Measurements from ENCODE around the gene TMPRSS4. TPM values are rescaled to one million over a fixed set of nuclear protein-coding genes. Genes with fewer than 3 reads are reported as not detected.

The TMPRSS4 gene
- total RNA-seq, 4 donors from 2014 or later: 224 to 423 (median 248) TPM

- intact Hi-C loops (cut with DNase I; ENCODE audit: low total_unique reads) (no loop called here), in situ Hi-C loops (cut with MboI; ENCODE audit: low pct_ligation_motif_present in 1 of 4, low pct_unique_long_range_greater_than_20kb in 1 of 4, low sequenced_read_pairs in 3 of 4) (loop anchor here (10.0 to 25.0 kb wide), 7 partner anchors 103 to 620 kb away; partner anchors contain the start of gene FXYD2 (in 1 of the 4))
- H3K4me1 ChIP-seq: peaks cover 0 to 3% (median 0%) of the 10 kb centered on the region in 4 donors
- DNase-seq: peak; percentile 5
- no peak for TF ChIP-seq POLR2A (IDR thresholded peaks at IDR 0.05)
- no peak for TF ChIP-seq EP300 (IDR thresholded peaks at IDR 0.05; ENCODE audit: low read depth)
- no peak for TF ChIP-seq POLR2AphosphoS5 (IDR thresholded peaks at IDR 0.05)
- no peak for TF ChIP-seq CTCF (IDR thresholded peaks at IDR 0.05)
- H3K4me3 ChIP-seq: no peak overlapping the region
- no peaks in the 10 kb centered on the region for H3K9me3 ChIP-seq
- H3K27ac ChIP-seq: no peak overlapping the region
- WGBS, 2 donors (ENCODE audit: low coverage in 1 of 2): 75 to 80% methylated on average over 7 to 14 of the region's 14 CpGs
- H3K27me3 ChIP-seq: no peaks in the 10 kb centered on the region
- H3K36me3 ChIP-seq: no peaks in the 10 kb centered on the region
Measured at GRCh38 chr11:118057251-118058145, 19.4 kb upstream of the TMPRSS4 start.

GRCh38 chr11:118058311-118059245 is 18.3 kb upstream of the TMPRSS4 start:
- Histone ChIP-seq H3K9me3 (no peaks in the 10 kb centered on the region), H3K27ac (no peak overlapping the region), H3K36me3 (no peaks in the 10 kb centered on the region), H3K27me3 (no peaks in the 10 kb centered on the region), H3K4me3 (no peak overlapping the region), H3K4me1 (no peaks in the 10 kb centered on the region)
- DNase-seq: peak; percentile 5
- no peak for TF ChIP-seq POLR2A (IDR thresholded peaks at IDR 0.05)
- TF ChIP-seq POLR2AphosphoS5 (IDR thresholded peaks at IDR 0.05): no peak
- no peak for TF ChIP-seq CTCF (IDR thresholded peaks at IDR 0.05)
- no peak for TF ChIP-seq EP300 (IDR thresholded peaks at IDR 0.05; ENCODE audit: low read depth)
- 75 to 77% methylated on average over 5 to 20 of the region's 20 CpGs for WGBS, 2 donors (ENCODE audit: low coverage in 1 of 2)
- intact Hi-C loops (cut with DNase I; ENCODE audit: low total_unique reads): no loop called here
- in situ Hi-C loops (cut with MboI; ENCODE audit: low pct_ligation_motif_present in 1 of 4, low pct_unique_long_range_greater_than_20kb in 1 of 4, low sequenced_read_pairs in 3 of 4): loop anchor here (10.0 to 25.0 kb wide), 7 partner anchors 104 to 621 kb away; partner anchors contain the start of gene FXYD2 (in 1 of the 4)

- intact Hi-C loops (cut with DNase I; ENCODE audit: low total_unique reads) (no loop called here), in situ Hi-C loops (cut with MboI; ENCODE audit: low pct_ligation_motif_present in 1 of 4, low pct_unique_long_range_greater_than_20kb in 1 of 4, low sequenced_read_pairs in 3 of 4) (loop anchor here (10.0 to 25.0 kb wide), 7 partner anchors 105 to 622 kb away; partner anchors contain the start of gene FXYD2 (in 1 of the 4))
- DNase-seq: peak; percentile 4
- WGBS, 2 donors (ENCODE audit: low coverage in 1 of 2): 84% methylated on average over 11 of the region's 11 CpGs; no CpG with 5 or more reads in 1 of the 2 donors
- Histone ChIP-seq H3K4me3 (no peak overlapping the region), H3K9me3 (no peaks in the 10 kb centered on the region), H3K27ac (no peak overlapping the region), H3K4me1 (no peaks in the 10 kb centered on the region), H3K27me3 (no peaks in the 10 kb centered on the region), H3K36me3 (no peaks in the 10 kb centered on the region)
- no peak for TF ChIP-seq POLR2A (IDR thresholded peaks at IDR 0.05)
- no peak for TF ChIP-seq CTCF (IDR thresholded peaks at IDR 0.05)
- TF ChIP-seq EP300 (IDR thresholded peaks at IDR 0.05; ENCODE audit: low read depth): no peak
- no peak for TF ChIP-seq POLR2AphosphoS5 (IDR thresholded peaks at IDR 0.05)
Measured at GRCh38 chr11:118059246-118059940, 17.5 kb upstream of the TMPRSS4 start.
